GM23248 (cell line): ENCODE results near the gene MYO5B.

Source experiments
- EZH2 ChIP-seq: fragments of 200-600 bp; sonication (generic); IDR thresholded peaks from 2 replicates; pipeline ENCODE4 v1.6.1; 2018; ENCODE audit warnings: antibody characterized with exemption, mild to moderate bottlenecking; ENCODE audit not compliant: insufficient read depth, poor library complexity, severe bottlenecking
- EZH2phosphoT487 ChIP-seq: fragments of 200-600 bp; sonication (generic); IDR thresholded peaks from 2 replicates; pipeline ENCODE4 v1.6.1; 2018; ENCODE audit warnings: antibody characterized with exemption, moderate library complexity, mild to moderate bottlenecking, low read depth; ENCODE audit not compliant: insufficient read depth

DNA sequence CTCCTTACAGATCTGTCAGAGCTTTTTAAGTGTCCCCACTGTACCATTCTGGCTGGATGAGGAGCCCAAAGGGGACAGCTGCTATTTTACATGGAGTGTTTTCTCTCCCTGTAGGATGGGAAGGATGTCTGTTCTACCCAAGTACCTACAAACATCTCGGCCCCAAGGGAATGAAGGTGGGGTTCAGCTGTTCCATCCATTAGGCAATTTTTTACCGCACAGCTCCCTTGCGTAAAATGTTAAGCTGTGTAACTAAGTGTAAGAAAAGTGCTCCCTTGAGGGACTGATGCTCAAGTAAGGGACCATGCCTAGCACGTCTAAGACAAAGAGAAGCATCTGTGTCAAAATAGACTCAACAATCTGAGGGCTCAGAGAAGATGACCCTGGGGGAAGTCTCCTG, 180.3 kb downstream of the MYO5B start:
- TF ChIP-seq EZH2phosphoT487 (no peak), EZH2 (no peak)
